GM19455 (cell line): ENCODE results near the gene CLDN19.

Source experiments
- ATAC-seq: cut with Tn5 transposase; IDR thresholded peaks from one replicate; pipeline ENCODE4 v1.9.1; 2021; ENCODE audit not compliant: unreplicated experiment

The CLDN19 gene

GRCh38 chr1:42739753-42740700 is at the start of gene CLDN19:
Gene CLDN19 (minus strand): TSS chr1:42740236. CDS start chr1:42740063, 173 bp downstream.
- no peak for ATAC-seq

GRCh38 chr1:42788021-42788420 is 48.0 kb upstream of the CLDN19 start:
- ATAC-seq, result no peak

GRCh38 chr1:42786097-42786496 is 46.1 kb upstream of the CLDN19 start:
- no peak for ATAC-seq

- no peak for ATAC-seq
Measured at GRCh38 chr1:42784946-42785693, 45.1 kb upstream of the CLDN19 start, which contains the start of gene TMEM269. Gene TMEM269 (plus strand): TSS chr1:42784991. CDS start chr1:42789894, 4,903 bp downstream.

- no peak for ATAC-seq
Measured at GRCh38 chr1:42784547-42784945, 44.5 kb upstream of the CLDN19 start.

- ATAC-seq, result no peak
Measured at GRCh38 chr1:42783092-42783491, 43.1 kb upstream of the CLDN19 start.

- no peak for ATAC-seq
Measured at GRCh38 chr1:42780176-42780575, 40.1 kb upstream of the CLDN19 start.

- ATAC-seq, result no peak
Measured at GRCh38 chr1:42779725-42780124, 39.7 kb upstream of the CLDN19 start.

GRCh38 chr1:42777852-42778251 is 37.8 kb upstream of the CLDN19 start:
- ATAC-seq, result no peak

- ATAC-seq, result no peak
Measured at GRCh38 chr1:42776502-42776901, 36.5 kb upstream of the CLDN19 start.

- no peak for ATAC-seq
Measured at GRCh38 chr1:42774928-42775526, 35.0 kb upstream of the CLDN19 start.

- no peak for ATAC-seq
Measured at GRCh38 chr1:42773420-42773819, 33.4 kb upstream of the CLDN19 start.

- ATAC-seq, result no peak
Measured at GRCh38 chr1:42769811-42770210, 29.8 kb upstream of the CLDN19 start.

- ATAC-seq, result no peak
Measured at GRCh38 chr1:42768172-42768571, 28.1 kb upstream of the CLDN19 start.

GRCh38 chr1:42767510-42768000 is 27.5 kb upstream of the CLDN19 start:
- peak; percentile 23 for ATAC-seq

GRCh38 chr1:42766741-42767509 is 26.9 kb upstream of the CLDN19 start, which contains the start of the genes C1orf50 and P3H1:
Gene C1orf50 (plus strand): TSS chr1:42767249. CDS start chr1:42767312, 63 bp downstream.
Gene P3H1 (minus strand): TSS chr1:42767028. CDS start chr1:42766971, 57 bp downstream.
- peak; percentile 93 for ATAC-seq

- ATAC-seq, result peak; percentile 28
Measured at GRCh38 chr1:42765832-42766740, 26.1 kb upstream of the CLDN19 start.

GRCh38 chr1:42765269-42765668 is 25.2 kb upstream of the CLDN19 start:
- ATAC-seq, result no peak

- no peak for ATAC-seq
Measured at GRCh38 chr1:42762269-42762668, 22.2 kb upstream of the CLDN19 start.
